HG02970 (cell line): ENCODE measurements around the gene XBP1.
A peak's percentile ranks its signal among the peaks of the same experiment; 100 is the strongest.
"Not testable (repeated sequence)": the region's sequence is repeated elsewhere in the genome, so short reads cannot be mapped to it uniquely, and the experiment has no call there.

Experiments used
- ATAC-seq: cut with Tn5 transposase; IDR thresholded peaks from one replicate; pipeline ENCODE4 v1.9.1; 2021; ENCODE audit warnings: mild to moderate bottlenecking, moderate library complexity, moderate number of reproducible peaks; ENCODE audit not compliant: unreplicated experiment, low FRiP score

Gene XBP1

DNA sequence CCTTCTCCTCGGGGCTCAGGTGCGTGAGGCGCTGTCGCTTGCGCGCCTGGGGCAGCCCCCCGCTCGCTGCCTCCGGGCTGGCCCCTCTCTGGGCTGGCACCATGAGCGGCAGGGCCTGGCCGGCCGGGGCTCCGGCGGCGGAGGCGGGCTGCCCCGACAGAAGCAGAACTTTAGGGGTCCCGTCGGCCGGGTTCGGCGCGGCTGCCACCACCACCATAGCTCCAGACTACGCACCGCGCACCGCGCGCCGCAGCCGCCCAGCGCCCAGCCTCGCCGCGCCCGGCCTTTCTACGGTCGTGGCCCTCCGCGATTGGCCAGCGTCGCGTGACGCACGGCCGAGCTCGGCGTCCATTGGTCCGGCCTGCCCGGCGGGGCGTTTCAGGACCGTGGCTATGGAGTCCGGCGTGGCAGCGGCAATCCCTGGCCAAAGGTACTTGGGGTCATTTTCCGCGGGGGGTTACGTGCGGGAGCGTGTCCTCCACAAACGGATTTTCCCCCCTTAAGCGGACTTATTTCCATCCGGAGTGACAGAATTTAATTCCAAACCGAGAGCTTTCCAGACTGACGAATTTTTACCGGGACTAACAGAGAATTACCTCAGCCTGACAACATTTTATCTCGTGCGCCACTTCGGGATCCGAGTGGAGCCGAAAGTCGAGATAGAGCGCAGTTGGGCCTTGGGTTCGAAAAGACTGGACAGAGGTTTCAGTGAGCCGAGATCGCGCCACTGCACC lies at the start of gene XBP1:
Gene XBP1 (minus strand): TSS at position 262 of the 734 bp plus-strand sequence.
- peak; percentile 95 for ATAC-seq

GRCh38 chr22:28846994-28847393 lies 46.6 kb upstream of the XBP1 start:
- no peak for ATAC-seq

- not testable (repeated sequence) for ATAC-seq
Measured at GRCh38 chr22:28844277-28844676, 43.9 kb upstream of the XBP1 start.

DNA sequence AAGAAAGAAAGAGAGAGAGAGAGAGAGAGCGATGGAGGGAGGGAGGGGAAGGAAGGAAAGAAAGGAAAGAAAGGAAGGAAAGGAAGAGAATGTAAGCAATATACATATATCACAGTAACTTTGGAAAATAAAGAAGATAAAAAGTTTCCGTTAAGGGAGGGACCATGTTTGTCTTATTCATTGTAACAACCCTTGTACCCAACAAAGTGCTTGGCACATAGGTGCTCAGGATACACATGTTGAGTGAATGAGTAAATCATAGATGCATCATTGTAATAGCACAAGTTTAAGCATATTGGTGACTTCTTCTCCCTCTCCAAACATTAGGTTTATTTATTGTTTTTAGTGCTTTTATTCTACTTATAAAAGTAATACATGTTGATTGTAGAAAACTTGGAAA lies 43.3 kb upstream of the XBP1 start:
- ATAC-seq: no peak

GRCh38 chr22:28841111-28841510 lies 40.7 kb upstream of the XBP1 start:
- ATAC-seq: no peak

DNA sequence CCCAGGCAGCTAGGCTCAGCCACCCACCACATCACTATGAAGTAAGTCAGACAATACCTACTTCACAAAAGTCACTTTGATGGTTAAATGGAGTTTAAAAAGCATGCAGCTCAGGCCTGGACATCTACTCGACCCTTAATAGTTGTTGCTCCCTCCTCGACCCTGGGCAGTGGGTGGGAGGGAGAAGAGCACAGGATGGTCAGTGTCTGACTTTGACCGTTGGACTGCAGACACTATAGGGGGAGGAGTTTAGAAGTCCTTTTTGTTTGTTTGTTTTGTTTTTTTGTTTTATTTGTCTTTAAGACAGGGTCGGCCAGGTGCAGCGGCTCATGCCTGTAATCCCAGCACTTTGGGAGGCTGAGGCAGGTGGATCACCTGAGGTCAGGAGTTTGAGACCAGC lies 38.6 kb upstream of the XBP1 start:
- ATAC-seq: no peak

DNA sequence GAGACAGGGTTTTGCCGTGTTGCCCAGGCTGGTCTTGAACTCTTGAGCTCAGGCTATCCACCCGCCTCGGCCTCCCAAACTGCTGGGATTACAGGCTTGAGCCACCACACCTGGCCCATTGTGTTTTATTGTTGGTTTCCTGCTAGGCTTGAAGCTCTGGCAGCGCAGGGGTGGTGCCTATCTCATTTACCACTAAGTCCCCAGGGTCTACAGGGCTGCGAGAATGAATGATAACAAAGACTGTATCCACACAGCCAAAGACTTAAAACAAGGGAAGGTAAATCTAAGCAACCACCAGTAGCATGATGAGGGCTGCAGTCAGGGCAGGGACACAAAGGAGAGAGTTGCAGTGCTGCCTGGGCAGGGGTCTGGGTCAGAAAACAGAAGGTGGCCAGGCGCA lies 37.3 kb upstream of the XBP1 start:
- ATAC-seq: no peak

DNA sequence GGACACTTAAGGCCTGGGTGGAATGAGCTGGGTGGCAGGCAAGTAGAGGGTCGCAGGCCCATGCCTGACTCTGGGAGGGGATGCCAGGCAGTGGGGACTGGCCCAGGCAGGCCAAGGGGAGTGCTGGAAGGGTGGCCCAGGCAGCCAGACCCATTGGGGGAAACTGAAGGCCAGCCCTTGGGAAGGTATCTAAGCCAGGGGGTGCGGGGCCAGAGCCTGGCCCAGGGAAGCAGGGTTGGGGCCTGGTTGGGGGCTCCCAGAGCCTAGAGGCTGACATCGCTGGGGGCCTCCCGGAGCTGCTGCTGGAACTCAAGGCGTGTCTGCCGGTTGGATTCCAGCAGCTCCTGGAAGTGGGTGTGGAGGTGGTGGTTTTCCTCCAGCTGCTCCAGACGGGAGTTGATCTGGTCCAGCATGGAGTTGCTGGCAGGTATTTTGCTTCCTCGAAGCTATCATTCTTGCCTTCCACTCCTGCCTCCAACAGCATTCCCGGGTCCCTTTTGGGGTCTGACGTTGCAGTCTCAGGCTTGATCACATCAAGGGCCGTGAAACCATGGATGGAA lies 35.3 kb upstream of the XBP1 start:
- no peak for ATAC-seq

DNA sequence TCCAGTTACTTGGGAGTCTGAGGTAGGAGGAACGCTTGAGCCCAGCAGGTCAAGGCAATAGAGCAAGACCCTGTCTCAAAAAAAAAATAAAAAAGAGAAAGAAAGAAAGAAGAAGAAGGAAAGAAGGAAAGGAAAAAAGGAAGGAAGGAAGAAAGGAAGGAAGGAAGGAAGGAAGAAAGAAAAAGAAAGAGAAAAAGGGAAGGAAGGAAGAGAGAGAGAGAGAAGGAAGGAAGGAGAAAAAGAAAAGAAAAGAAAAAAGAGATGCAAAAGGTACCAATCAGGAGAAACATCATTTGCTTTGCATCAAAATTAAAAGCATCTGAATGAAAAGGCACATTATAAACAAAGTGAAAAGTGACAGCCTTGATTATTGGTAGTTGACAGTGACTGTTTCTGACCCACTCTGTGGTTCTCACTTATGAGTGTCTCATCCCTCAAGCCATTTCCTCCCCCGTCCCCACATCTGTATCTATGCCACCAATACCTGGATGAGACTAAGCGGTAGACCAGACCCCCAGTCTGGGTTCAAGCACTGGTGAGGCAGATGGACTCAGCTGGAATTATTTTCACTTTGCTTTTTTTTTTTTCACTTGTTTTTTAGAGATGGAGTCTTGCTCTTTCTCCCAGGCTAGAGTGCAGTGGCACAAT lies 33.0 kb upstream of the XBP1 start:
- ATAC-seq: no peak

DNA sequence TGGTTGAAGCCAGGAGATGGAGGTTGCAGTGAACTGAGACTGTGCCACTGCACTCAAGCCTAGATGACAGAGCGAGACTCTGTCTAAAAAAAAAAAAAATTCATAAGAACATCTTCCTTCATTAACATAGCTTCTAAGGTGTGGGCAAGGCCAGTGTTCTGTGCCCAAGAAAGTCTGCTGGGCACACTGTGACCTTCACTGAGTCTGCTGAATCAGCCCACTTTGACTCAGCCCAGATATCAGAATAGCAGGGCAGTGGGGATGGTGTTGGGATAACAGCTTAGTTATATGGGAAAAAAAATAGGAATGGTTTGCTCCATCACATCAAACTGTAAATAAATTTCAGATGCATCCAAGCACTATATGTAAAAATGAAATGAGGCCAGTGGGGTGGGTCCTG lies 32.4 kb upstream of the XBP1 start:
- no peak for ATAC-seq

DNA sequence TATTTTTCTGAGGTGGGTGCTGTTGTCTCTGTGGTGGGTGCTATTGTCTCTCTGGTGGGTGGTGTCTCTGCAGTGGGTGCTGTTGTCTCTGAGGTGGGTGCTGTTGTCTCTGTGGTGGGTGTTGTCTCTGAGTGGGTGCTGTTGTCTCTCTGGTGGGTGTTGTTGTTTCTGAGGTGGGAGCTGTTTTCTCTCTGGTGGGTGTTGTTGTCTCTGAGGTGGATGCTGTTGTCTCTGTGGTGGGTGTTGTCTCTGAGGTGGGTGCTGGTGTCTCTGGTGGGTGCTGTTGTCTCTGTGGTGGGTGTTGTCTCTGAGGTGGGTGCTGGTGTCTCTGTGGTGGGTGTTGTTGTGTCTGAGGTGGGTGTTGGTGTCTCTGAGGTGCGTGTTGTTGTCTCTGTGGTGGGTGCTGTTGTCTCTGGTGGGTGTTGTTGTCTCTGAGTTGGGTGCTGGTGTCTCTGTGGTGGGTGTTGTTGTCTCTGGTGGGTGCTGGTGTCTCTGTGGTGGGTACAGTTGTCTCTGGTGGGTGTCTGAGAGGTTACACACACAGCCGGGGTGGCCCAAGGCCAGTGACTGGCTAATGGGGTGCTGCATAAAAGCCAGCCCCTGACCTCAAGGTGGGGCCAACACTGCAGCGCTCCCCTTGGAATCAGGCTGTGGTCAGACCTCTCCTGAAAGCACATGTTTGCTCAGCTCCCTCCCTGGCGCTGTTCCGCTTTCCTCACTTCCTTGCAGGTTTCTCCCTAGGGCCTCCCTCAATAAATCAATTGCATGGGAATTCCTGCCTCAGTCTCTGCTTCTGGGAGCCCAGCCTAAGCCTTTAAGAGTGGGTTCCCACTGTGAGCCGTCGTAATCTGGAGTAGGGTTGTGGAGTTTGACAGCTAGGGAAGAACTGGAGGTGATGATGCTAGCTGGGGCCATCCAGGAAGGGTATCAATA lies 31.0 kb upstream of the XBP1 start:
- no peak for ATAC-seq

- no peak for ATAC-seq
Measured at GRCh38 chr22:28830441-28830840, 30.1 kb upstream of the XBP1 start.

GRCh38 chr22:28829358-28830181 lies 29.2 kb upstream of the XBP1 start:
- ATAC-seq: no peak

DNA sequence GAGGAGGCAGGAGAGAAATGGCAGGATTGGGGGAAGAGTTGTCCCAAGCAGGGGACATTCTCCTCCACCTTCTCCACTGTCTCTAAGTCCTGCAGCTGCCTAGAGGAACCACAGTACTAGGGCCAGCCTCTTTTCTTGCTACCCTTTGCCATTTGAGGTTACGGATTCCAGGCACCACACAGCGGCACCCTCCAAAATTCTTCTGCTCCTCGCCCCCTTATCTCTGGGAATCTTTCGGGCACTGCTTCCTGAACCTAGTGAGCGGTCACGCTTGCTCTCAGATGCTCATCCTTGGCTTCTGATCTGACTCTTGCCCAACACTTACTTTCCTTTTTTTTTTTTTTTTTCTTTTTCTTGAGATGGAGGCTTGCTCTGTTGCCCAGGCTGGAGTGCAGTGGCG lies 26.6 kb upstream of the XBP1 start:
- ATAC-seq: no peak

DNA sequence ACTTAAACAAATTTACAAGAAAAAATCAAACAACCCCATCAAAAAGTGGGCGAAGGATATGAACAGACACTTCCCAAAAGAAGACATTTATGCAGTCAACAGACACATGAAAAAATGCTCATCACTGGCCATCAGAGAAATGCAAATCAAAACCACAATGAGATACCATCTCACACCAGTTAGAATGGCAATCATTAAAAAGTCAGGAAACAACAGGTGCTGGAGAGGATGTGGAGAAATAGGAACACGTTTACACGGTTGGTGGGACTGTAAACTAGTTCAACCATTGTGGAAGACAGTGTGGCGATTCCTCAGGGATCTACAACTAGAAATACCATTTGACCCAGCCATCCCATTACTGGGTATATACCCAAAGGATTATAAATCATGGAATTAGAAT lies 26.1 kb upstream of the XBP1 start:
- not testable (repeated sequence) for ATAC-seq

GRCh38 chr22:28824455-28824854 lies 24.1 kb upstream of the XBP1 start:
- not testable (repeated sequence) for ATAC-seq

- ATAC-seq: no peak
Measured at GRCh38 chr22:28822930-28823551, 22.7 kb upstream of the XBP1 start.

- ATAC-seq: no peak
Measured at GRCh38 chr22:28821452-28821851, 21.1 kb upstream of the XBP1 start.

DNA sequence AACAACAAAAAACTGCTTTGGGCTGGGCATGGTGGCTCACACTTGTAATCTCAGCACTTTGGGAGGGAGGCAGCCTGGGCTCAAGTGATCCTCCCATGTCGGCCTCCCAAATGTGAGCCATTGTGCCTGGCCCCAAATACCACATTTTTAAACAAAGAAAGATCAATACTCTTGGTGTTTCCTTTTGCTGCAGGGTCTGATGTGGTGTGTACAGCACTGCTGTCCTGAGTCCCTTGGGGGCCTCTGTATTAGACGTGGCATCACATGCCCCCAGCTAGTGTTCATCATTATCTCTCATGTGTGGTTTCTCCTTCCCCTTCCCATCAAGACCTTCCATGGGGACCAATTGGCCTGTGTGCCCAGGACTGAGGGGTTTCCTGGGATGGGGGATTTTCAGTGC lies 20.5 kb upstream of the XBP1 start:
- ATAC-seq: no peak
